ENCODE results near the gene CUEDC1. TPM values are rescaled to one million over a fixed set of nuclear protein-coding genes. Genes with fewer than 3 reads are reported as not detected.
A peak's percentile ranks its signal among the peaks of the same experiment; 100 is the strongest.

CUEDC1 gene
- total and polyA plus RNA-seq, 2 of the 13 experiments (the other 11 are each of a cell fraction or from before 2014, with no cell fraction given), result 7.4 to 12.9 TPM

GRCh38 chr17:57937492-57937891 is 17.7 kb downstream of the CUEDC1 start (continued):
- TF ChIP-seq ZMAT3 (CRISPR knock-in tag; conservative IDR thresholded peaks at IDR 0.05) (0 out of 2 replicates have a peak, but pooled peaks have one; percentile 7), HOXD1 (CRISPR knock-in tag; IDR thresholded peaks at IDR 0.05) (no peak)

- H3K9ac ChIP-seq (ENCODE audit: insufficient read depth, low read depth, low read length), result peak overlapping the region; percentile 96
- DNase-seq (ENCODE audit: low spot score) (peak; percentile 80), FAIRE-seq (peak; percentile 55), ATAC-seq (peak; percentile 84)
- peak overlapping the region; percentile 52 to 73 (median 55) for H3K4me3 ChIP-seq (replicated peaks in 1 of 3; ENCODE audit: insufficient read depth in 1 of 3, low read depth in 2 of 3, low read length in 3 of 3)
- peaks cover 3% of the 10 kb centered on the region for H3K79me2 ChIP-seq (ENCODE audit: insufficient read depth, low read length)
- in situ Hi-C loops (cut with HindIII; ENCODE audit: extremely low pct_ligation_motif_present, low pct_unique_long_range_greater_than_20kb) (no loop called here), intact Hi-C loops (cut with micrococcal nuclease; ENCODE audit: unreplicated experiment) (loop anchor here (1.0 kb wide), 3 partner anchors 43 to 61 kb away; no protein-coding TSS in a partner anchor)
- no peaks in the 10 kb centered on the region for H4K20me1 ChIP-seq (ENCODE audit: insufficient read depth, low read length)
- whole genome bisulfite sequencing (ENCODE audit: low lambda C conversion rate), result 46% methylated on average over 10 of the region's 11 CpGs
- H3K9me3 ChIP-seq (ENCODE audit: low read length), result no peaks in the 10 kb centered on the region
- peak overlapping the region; percentile 98 for H3K27ac ChIP-seq (ENCODE audit: extremely low read length, insufficient read depth, low read length)
- no peak overlapping the region for H2AFZ ChIP-seq (ENCODE audit: low read length)
- no peaks in the 10 kb centered on the region for H3K36me3 ChIP-seq (replicated peaks in 1 of 2; ENCODE audit: control insufficient read depth in 1 of 2, insufficient read depth in 2 of 2, low read length in 2 of 2)
- CTCF ChIA-PET (ENCODE audit: low intra/inter-chr PET ratio, low total read pairs), result no interaction called here
- no peaks in the 10 kb centered on the region for H3K27me3 ChIP-seq (ENCODE audit: control insufficient read depth in 1 of 2, insufficient read depth in 2 of 2, low read length in 2 of 2)
- POLR2A ChIA-PET, result interaction anchor here (0.6 to 4.6 kb wide), 12 partner anchors 11 to 76 kb away, joined by 3 to 22 read pairs (median 4); partner anchors contain the start of genes CUEDC1 and SRSF1
- peak overlapping the region; percentile 96 for H3K4me2 ChIP-seq (ENCODE audit: low read depth, low read length)
- peaks cover 88% of the 10 kb centered on the region for H3K4me1 ChIP-seq (ENCODE audit: insufficient read depth, low read length)
- TSS peak; percentile 90 for BruUV-seq (replicated peaks)
- TF ChIP-seq ZNF770 (CRISPR knock-in tag; IDR thresholded peaks at IDR 0.05), result peak; percentile 27; the same call in 1 of the 2 replicates
- 0 out of 2 replicates have a peak, but pooled peaks have one; percentile 30 for TF ChIP-seq ZBED4 (CRISPR knock-in tag; IDR thresholded peaks at IDR 0.05; ENCODE audit: borderline replicate concordance)
- TF ChIP-seq HNF1B (CRISPR knock-in tag; IDR thresholded peaks at IDR 0.05), result 0 out of 2 replicates have a peak, but pooled peaks have one; percentile 22
- TF ChIP-seq ATF6 (CRISPR knock-in tag; conservative IDR thresholded peaks at IDR 0.05), result no peak
- 0 out of 2 replicates have a peak, but pooled peaks have one; percentile 25 for TF ChIP-seq ZNF263 (CRISPR knock-in tag; IDR thresholded peaks at IDR 0.05)
- TF ChIP-seq YEATS4 (CRISPR knock-in tag; IDR thresholded peaks at IDR 0.05; ENCODE audit: borderline replicate concordance), result peak; percentile 18; the same call in 1 of the 2 replicates
- TF ChIP-seq PHF8 (CRISPR knock-in tag; IDR thresholded peaks at IDR 0.05), result peak; percentile 77
- 0 out of 2 replicates have a peak, but pooled peaks have one; percentile 1 for TF ChIP-seq ZSCAN31 (CRISPR knock-in tag; IDR thresholded peaks at IDR 0.05; ENCODE audit: low read depth)
These were observed 19.1 kb downstream of the CUEDC1 start for GRCh38 chr17:57935833-57936807.

All from HepG2 (cell line).